Activated B cell treated with CpG ODN at 0.5 μM for 24 hours (primary cell): ENCODE measurements around the gene AKT1S1. TPM values are rescaled to one million over a fixed set of nuclear protein-coding genes. Genes with fewer than 3 reads are reported as not detected.

ENCODE experiments used
- ATAC-seq: fragments of 200-7000 bp; cut with Tn5 transposase; one replicate; pipeline ENCODE4 v1.10.0; 2021; ENCODE audit warnings: low read depth, mild to moderate bottlenecking, moderate library complexity
- CTCF ChIA-PET: fragments of 350-600 bp; sonication (Branson Sonifier 250); formaldehyde crosslinking; loops from one replicate; lab custom pipeline; 2021; ENCODE audit warnings: antibody characterized with exemption; lab: Charles Lee
- POLR2A ChIA-PET: fragments of 350-600 bp; sonication (Branson Sonifier 250); formaldehyde crosslinking; loops from one replicate; lab custom pipeline; 2021; ENCODE audit warnings: antibody characterized with exemption; lab: Charles Lee
- DNase-seq: peaks from one replicate; pipeline ENCODE4 v3.0.0; 2022
- H3K27ac Mint-ChIP-seq: one replicate; pipeline ENCODE4 v1.8.0; 2020; ENCODE audit warnings: mixed read lengths
- H3K27me3 Mint-ChIP-seq: one replicate; pipeline ENCODE4 v1.8.0; 2021; ENCODE audit warnings: mixed read lengths
- H3K36me3 Mint-ChIP-seq: one replicate; pipeline ENCODE4 v1.8.0; 2021; ENCODE audit warnings: low read depth, mixed read lengths
- H3K4me1 Mint-ChIP-seq: one replicate; pipeline ENCODE4 v1.8.0; 2021; ENCODE audit warnings: mixed read lengths
- H3K4me3 Mint-ChIP-seq: one replicate; pipeline ENCODE4 v1.8.0; 2020; ENCODE audit warnings: mild to moderate bottlenecking, mixed read lengths
- H3K9me3 Mint-ChIP-seq: one replicate; pipeline ENCODE4 v1.8.0; 2020; ENCODE audit warnings: mixed read lengths
- intact Hi-C: fragments of 100-400 bp; cut with micrococcal nuclease; formaldehyde crosslinking; loops from one replicate; pipeline ENCODE4 v1.15.1; 2024
- total RNA-seq: library from RNA; stranded (reverse); gene quantifications from 2 replicates; pipeline ENCODE4 v1.2.3, GENCODE V29; 2022
- TF ChIP-seq, protein P1 (sequence below): fragments of 200-600 bp; IDR thresholded peaks from one replicate; pipeline ENCODE4 v1.8.0; 2022; ENCODE audit warnings: antibody characterized with exemption, mild to moderate bottlenecking

AKT1S1 gene
- total RNA-seq, 1 donor from 2014 or later = 28.7 TPM

DNA sequence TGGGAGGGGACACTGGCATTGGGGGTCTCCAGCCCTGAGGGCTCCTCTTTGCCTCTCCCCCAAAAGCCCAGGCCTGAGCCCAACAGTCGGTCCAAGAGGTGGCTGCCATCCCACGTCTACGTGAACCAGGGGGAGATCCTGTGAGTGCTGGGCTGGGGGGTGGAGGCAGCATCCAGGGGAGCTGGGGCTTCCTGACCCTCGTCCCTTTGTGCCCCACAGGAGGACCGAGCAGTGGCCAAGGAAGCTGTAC lies 19.4 kb downstream of the AKT1S1 start:
- ChIA-PET POLR2A (interaction anchor here (0.6 to 1.2 kb wide), 2 partner anchors 11 to 22 kb away, joined by 6 to 7 read pairs; no protein-coding TSS in a partner anchor), CTCF (no interaction called here)
- Mint-ChIP-seq H3K27me3 (no peaks in the 10 kb centered on the region), H3K4me1 (peaks cover 18% of the 10 kb centered on the region), H3K4me3 (no peak overlapping the region), H3K9me3 (no peaks in the 10 kb centered on the region), H3K27ac (no peak overlapping the region), H3K36me3 (peaks cover 57% of the 10 kb centered on the region)
- intact Hi-C loops = no loop called here
- ATAC-seq (no peak), DNase-seq (no peak)
- TF ChIP-seq, protein P1, sequence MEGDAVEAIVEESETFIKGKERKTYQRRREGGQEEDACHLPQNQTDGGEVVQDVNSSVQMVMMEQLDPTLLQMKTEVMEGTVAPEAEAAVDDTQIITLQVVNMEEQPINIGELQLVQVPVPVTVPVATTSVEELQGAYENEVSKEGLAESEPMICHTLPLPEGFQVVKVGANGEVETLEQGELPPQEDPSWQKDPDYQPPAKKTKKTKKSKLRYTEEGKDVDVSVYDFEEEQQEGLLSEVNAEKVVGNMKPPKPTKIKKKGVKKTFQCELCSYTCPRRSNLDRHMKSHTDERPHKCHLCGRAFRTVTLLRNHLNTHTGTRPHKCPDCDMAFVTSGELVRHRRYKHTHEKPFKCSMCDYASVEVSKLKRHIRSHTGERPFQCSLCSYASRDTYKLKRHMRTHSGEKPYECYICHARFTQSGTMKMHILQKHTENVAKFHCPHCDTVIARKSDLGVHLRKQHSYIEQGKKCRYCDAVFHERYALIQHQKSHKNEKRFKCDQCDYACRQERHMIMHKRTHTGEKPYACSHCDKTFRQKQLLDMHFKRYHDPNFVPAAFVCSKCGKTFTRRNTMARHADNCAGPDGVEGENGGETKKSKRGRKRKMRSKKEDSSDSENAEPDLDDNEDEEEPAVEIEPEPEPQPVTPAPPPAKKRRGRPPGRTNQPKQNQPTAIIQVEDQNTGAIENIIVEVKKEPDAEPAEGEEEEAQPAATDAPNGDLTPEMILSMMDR = no peak

DNA sequence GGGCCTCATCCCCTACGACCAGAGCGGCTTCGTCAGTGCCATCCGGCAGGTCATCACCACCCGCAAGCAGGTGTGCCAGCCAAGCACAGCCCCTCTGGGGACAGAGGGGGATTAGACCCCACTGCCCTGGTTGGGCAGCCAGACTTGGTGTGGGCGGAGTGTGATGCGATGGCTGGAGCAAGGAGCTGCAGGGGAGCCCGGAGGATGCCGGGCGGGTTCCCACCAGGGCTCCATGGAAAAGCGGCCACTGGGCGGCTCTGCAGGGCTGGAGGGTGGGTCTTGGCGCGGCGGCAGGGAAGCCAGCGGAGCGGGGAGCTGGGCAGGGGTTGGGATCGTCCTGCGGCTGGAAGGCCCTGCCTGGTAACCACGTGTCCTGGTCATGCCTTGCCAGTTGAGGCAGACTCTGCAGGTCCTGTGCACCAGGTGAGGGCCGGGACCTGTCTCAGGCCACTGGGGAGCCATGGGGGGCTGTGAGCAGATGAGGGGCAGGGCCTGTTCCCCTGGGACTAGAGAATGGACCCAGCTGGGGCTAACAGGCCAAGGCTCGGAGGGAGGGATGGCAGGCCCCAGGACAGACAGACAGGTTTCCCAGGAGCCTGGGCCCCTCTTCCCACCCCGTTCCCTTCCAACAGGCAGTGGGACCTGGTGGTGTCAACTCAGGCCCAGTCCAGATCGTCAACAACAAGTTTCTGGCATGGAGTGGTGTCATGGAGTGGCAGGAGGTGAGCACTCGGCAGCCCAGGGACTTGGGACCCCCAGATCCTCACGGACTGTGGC lies 19.9 kb downstream of the AKT1S1 start:
- intact Hi-C loops = no loop called here
- DNase-seq (no peak), ATAC-seq (no peak)
- H3K27ac Mint-ChIP-seq = no peak overlapping the region
- peaks cover 23% of the 10 kb centered on the region for H3K4me1 Mint-ChIP-seq
- ChIA-PET CTCF (no interaction called here), POLR2A (interaction anchor here (0.6 to 1.2 kb wide), 2 partner anchors 12 to 23 kb away, joined by 6 to 7 read pairs; no protein-coding TSS in a partner anchor)
- H3K36me3 Mint-ChIP-seq = peaks cover 57% of the 10 kb centered on the region
- H3K27me3 Mint-ChIP-seq = no peaks in the 10 kb centered on the region
- no peaks in the 10 kb centered on the region for H3K9me3 Mint-ChIP-seq
- TF ChIP-seq, protein P1 = no peak
- no peak overlapping the region for H3K4me3 Mint-ChIP-seq

DNA sequence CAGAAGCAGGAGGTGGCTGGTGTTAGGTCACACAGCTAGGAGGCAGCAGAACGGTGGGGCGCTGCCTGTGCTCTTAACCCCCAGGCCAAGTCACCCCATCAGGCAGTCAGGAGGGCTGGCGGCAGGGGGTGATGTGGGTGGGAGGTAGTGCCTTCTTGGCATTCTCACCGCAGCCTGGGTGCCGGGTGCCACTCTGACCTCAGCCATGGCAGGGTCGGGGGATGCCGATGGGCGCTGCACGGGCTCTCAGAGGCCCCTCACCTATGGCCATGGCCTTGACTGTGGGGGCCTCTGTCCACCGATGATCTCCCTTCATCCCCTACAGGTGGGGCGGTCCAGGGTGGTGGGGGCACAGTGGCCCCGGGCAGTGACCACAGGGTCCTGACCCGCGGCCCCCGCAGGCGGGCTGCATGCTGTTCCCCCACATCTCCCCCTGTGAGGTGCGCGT lies 20.6 kb downstream of the AKT1S1 start:
- Mint-ChIP-seq H3K27me3 (no peaks in the 10 kb centered on the region), H3K9me3 (no peaks in the 10 kb centered on the region), H3K4me1 (peaks cover 27% of the 10 kb centered on the region), H3K4me3 (no peak overlapping the region), H3K36me3 (peaks cover 54% of the 10 kb centered on the region), H3K27ac (no peak overlapping the region)
- ChIA-PET CTCF (no interaction called here), POLR2A (no interaction called here)
- ATAC-seq (no peak), DNase-seq (no peak)
- TF ChIP-seq, protein P1 = no peak
- intact Hi-C loops = no loop called here

DNA sequence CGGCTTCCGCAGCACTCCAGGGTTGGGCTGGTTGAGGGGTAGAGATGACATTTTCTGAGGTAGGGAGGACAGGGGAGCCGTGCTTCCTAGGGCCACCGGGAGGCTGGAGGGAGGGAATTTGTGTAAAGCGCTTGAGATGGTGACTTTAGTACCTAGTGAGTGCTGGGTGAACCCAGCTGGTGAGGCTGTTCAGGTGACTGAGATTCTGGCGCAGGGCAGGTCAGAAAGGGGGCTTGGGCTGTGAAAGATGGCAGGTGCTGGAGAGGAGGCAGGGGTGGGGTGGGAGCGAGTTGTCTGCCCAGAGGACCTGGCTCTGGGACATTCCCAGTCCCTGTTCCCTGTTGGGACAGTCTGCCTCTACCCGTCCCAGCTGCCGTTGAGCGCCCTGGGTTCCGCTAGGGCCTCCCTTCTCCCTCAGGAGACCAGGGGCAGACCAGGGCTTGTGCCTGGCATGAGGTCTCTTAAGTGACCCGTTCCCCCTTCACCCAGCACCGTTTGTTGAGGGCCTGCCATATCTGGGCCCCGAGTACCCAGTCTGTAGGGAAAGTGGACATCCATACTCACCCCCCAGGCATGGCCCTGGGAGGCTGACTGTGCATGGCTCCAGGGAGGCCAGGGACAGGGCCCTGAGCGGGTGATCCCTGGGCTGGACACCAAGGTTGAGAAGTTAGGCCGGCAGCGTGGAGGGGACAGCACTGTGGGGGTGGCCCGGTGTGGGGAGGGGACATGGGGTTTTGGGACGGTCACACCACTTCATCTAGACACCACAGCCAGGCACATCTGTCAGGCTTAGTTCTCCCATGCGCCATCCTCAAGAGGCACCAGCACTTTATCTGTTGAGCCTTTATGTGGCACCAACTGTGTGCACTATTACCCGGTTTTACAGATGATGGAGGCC lies 21.2 kb downstream of the AKT1S1 start:
- TF ChIP-seq, protein P1 = no peak
- peaks cover 27% of the 10 kb centered on the region for H3K4me1 Mint-ChIP-seq
- no peak for DNase-seq
- H3K27ac Mint-ChIP-seq = peak overlapping the region; percentile 18
- no peaks in the 10 kb centered on the region for H3K27me3 Mint-ChIP-seq
- intact Hi-C loops = no loop called here
- ChIA-PET CTCF (no interaction called here), POLR2A (interaction anchor here (1.1 to 2.2 kb wide), 2 partner anchors 13 to 74 kb away, joined by 3 to 9 read pairs; no protein-coding TSS in a partner anchor)
- no peaks in the 10 kb centered on the region for H3K9me3 Mint-ChIP-seq
- no peak for ATAC-seq
- H3K4me3 Mint-ChIP-seq = no peak overlapping the region
- H3K36me3 Mint-ChIP-seq = peaks cover 49% of the 10 kb centered on the region

DNA sequence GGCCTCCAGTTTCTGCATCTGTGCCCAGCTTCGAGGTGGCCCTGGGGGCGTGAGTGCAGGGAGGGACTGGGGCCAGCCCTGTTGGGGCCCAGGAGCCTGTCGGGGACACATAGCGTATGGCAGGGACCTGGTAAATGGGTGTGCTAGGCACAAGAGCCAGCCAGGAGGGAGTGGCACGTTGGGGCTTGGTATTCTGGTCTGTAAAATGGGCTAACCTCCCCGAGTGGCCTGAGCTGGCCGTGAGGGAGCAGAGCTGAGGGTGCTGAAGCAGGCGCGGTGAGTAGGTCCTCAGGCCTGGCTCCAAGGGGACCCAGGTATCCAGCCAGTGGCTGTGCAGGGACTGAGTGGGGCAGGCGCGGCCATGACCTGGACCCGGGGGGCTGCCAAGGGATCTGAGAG lies 21.9 kb downstream of the AKT1S1 start:
- ChIA-PET CTCF (no interaction called here), POLR2A (interaction anchor here (1.1 to 2.2 kb wide), 2 partner anchors 14 to 75 kb away, joined by 3 to 9 read pairs; no protein-coding TSS in a partner anchor)
- TF ChIP-seq, protein P1 = no peak
- no peak overlapping the region for H3K4me3 Mint-ChIP-seq
- ATAC-seq (no peak), DNase-seq (no peak)
- H3K27ac Mint-ChIP-seq = peak overlapping the region; percentile 46
- H3K27me3 Mint-ChIP-seq = no peaks in the 10 kb centered on the region
- H3K36me3 Mint-ChIP-seq = peaks cover 44% of the 10 kb centered on the region
- peaks cover 29% of the 10 kb centered on the region for H3K4me1 Mint-ChIP-seq
- intact Hi-C loops = no loop called here
- H3K9me3 Mint-ChIP-seq = no peaks in the 10 kb centered on the region
